GM19240 (cell line): ENCODE data around the gene UBA52.
"Not testable (repeated sequence)": the region's sequence is repeated elsewhere in the genome, so short reads cannot be mapped to it uniquely, and the experiment has no call there.

Experiments used
- DNase-seq: peaks from one replicate; pipeline ENCODE4 v3.0.0; 2011; ENCODE audit warnings: low spot score; ENCODE audit not compliant: insufficient read length

The UBA52 gene

DNA sequence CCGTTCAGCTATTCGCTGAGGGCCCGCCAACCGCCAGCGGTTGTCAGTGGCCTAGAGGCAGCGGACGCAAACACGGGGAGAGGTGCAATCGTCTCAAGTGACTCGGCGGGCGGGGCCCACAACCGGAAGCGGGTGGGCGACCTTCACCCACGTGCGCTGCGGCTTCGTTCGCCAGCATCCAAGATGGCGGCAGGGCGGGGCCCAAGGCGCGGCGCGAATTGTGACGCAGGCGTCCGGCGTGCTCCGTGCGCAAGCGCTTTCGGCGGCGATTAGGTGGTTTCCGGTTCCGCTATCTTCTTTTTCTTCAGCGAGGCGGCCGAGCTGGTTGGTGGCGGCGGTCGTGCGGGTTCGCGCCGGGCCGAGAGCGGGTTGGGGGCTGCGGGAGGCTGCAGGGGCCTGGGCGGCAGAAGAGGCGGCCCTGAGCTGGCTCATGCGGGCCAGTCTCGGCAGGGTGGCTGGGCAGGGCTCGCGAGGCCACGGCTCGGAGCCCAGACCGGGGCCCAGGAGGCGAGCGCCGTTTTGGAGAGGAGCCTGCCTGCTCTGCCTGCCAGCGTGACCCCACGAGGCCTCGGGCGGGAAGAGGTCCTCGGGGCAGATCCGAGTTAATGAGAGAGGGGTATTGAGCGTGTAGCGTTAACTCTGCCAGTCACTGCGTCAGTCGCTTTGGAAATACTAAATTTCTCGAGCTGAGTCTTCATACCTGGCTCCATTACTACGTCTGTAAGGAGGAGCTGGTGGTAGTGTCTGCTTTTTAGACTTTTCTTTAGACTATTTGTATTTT is at the start of gene UBA52:
Gene UBA52 (plus strand): TSS at position 294 of the 781 bp plus-strand sequence. CDS start 1,444 bp downstream, outside the sequence.
- DNase-seq = peak; percentile 89

DNA sequence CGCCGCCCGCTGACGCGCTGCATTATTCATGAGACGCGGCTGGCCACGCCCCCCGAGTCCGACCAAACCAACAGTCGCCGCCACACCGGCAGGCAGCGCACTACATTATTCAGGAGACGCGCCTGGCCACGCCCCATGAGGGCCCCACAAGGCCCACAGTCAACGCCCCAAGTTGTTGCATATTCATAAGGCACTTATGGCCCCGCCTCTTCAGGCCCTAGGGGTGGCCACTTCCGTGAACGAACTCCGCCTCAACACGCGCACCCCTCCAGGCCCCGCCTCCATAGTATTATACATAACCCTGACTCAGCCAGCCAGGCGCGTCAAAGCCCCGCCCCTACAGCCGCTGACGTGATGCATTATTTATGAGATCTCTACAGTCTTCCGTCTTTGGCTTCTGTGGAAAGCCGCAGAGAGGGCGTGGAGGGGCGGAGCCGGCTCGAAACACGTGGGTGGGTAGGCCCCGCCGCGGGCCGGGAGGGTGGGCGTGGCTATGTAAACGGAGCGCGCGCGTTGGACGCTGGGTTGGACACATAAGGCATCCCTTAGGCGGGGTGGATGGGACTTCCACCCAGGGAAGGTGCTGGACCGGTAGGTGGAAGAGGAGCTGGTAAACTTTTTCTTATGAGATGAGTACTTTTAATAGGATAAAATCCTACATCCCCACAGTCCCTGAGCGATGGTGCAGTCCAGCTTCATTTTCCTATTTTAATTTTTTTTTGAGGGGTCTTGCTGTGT is 49.4 kb upstream of the UBA52 start:
- peak; percentile 97 for DNase-seq

DNA sequence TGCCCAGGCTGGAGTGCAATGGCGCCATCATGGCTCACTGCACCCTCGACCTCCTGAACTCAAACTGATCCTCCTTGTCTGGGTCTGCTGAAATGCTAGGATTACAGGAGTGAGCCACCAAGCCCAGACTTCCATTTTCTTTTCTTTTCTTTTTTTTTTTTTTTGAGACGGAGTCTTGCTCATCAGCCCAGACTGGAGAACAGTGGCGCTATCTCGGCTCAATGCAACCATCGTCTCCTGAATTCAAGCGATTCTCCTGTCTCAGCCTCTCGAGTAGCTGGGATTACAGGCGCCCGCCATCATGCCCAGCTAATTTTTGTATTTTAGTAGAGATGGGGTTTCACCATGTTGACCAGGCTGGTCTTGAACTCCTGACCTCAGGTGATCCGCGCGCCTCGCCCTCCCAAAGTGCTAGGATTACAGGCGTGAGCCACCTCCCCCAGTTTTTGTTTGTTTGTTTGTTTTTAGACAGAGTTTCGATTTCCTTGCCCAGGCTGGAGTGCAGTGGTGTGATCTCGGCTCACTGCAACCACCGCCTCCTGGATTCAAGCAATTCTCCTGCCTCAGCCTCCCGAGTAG is 48.7 kb upstream of the UBA52 start:
- DNase-seq = not testable (repeated sequence)

DNA sequence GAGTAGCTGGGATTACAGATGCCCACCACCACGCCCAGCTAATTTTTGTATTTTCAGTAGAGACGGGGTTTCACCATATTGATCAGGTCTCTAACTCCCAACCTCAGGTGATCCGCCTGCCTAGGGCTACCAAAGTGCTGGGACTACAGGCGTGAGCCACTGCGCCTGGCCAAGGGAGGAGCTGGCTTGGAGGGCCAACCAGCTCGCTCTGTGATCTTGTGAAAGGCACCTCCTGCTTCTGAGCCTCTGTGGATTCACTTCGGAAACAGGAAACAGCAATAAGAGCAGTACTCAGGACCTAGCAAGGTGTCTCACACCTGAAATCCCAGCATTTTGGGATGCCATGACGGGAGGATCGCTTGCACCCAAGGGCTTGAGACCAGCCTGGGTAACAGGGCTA is 47.8 kb upstream of the UBA52 start:
- no peak for DNase-seq

DNA sequence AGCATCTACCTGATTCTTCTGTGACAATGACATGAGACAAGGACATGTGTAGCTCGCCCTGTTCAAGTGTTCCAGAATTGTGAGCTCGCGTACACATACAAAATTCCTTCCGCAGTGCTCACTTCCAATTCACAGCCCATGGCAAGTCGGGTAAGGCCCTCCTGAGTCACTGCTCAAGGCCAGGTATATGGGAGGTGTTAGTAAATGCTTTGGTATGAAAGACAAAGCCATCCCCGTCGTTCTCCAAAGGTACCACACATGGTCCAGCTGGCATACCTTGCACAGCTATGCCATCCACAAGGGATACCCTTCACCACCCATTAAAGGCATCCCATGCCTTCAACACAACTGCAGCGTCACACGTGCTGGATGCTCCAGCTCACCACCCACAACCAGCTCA is 45.3 kb upstream of the UBA52 start:
- no peak for DNase-seq

DNA sequence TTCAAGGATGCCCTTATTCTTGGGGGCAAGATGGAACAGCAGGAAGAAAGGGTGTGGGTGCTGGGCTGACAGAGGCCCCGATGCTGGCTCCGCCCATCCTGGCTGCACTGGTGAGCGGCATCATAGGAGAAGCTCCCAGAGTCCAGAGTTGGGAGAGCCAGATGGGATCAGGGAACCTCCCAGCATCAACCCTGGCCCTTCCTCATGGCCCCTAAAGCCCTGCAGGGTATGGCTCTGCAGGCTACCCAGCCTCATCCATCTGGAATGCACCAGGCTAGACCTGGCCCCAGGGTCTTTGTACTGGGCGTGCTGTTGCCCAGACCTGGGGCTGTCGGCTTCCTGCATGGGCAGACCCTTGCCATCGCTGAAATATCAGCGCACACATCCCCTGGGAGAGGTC is 41.9 kb upstream of the UBA52 start:
- no peak for DNase-seq

DNA sequence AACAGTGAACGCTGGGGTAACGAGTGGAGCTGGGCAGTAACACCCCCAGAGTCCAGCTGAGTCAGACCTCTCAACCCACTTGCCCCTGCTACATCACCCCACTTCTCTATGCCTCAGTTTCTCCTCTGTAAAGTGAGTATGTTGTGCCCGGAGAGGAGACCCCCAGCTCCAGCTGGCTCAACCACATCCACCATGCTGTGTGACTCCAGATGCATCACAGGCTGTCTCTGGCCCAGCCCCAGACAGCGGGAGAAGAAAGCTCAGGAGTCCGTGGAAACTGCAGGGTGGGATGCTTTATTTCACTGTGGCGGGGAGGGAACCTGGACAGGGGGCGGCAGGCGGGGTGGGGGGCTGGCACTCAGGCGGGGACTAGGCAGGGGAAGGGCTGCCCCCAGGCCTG is 40.2 kb upstream of the UBA52 start:
- DNase-seq = no peak

DNA sequence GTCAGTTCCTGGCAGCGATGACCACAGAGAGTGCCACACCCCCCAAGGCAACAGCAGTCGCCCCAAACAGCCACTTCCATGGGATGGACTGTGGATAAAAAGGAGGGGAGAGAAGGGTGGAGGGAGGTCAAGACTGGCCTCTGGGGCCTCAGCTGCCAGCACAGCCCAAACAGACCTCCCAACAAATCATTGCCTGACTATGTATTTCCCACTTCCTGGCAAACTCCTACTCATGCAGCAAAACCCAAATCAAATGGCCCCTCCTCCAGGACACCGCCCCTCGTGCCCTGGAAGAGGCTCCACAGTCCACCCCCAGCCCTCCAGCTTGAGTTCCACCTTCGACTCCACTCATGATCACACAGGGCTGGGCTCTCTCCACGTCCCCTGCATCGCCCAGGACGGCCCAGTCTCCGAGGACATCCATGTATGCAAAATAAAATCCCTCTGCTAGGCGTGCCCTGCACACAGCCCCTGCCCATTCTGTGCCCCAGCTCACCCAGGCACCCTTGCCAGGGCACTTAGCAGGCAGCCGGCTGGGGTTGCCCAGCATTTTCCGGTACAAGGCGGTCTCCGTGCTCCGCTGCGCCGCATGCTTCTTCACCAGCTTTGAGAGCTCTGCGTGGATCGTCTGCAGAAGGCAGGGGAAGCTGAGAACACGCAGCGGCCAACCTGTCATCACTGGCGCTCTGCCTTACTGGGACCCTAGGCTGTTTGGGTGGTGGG is 39.3 kb upstream of the UBA52 start:
- DNase-seq = no peak

DNA sequence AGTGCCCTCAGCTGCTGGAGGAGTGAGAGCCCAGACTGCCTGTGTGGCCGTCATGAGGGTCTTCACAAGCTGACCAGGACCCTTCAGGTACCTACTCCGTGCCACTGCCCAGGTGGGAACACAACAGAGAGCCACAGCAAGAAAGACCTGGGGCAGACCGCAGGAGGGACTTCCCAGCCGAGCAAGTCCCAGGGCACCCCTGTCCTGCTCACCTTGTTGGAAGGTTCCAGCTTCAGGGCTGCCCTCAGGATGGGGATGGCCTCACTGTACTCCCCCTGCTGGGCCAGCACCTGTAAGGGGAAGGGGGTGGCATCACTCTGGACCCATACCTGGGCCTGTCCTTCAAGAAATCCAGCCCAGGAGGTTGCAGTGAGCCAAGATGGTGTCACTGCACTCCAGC is 38.6 kb upstream of the UBA52 start:
- no peak for DNase-seq

DNA sequence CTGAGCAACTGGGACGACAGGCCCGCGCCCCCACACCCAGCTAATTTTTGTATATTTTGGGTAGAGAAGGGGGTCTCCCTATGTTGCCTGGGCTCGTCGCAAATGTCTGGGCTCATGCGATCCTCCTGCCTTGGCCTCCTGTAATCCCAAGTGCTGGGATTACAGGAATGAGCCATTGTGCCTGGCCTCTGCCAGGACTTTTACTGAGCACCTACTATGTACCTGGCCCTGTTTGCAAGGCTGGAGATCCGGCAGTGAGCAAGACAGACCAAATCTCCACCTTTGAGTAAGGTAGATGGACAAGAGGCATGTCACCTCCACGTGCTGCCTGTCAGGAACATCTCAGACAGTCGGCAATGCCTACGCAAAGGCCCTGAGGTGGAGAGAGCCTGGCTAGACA is 35.2 kb upstream of the UBA52 start:
- DNase-seq = no peak

DNA sequence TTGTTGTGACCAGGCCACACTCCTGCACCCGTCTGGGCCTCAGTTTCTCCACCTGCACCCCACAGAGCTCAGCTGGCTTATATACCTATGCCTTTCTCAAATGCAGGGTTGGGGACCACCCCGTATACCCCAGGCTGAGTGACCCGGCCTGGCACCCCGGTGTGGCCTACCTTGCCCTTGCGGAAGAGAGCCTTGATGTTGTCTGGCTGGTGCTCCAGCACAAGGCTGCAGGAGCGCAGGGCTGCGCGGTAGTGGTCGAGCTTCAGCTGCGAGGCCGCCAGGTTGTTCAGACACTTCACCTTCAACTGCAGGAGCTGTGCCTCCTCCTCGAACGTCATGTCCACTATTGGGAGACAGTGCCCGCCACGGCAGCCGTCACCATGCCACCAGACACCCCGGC is 34.2 kb upstream of the UBA52 start:
- DNase-seq = no peak

DNA sequence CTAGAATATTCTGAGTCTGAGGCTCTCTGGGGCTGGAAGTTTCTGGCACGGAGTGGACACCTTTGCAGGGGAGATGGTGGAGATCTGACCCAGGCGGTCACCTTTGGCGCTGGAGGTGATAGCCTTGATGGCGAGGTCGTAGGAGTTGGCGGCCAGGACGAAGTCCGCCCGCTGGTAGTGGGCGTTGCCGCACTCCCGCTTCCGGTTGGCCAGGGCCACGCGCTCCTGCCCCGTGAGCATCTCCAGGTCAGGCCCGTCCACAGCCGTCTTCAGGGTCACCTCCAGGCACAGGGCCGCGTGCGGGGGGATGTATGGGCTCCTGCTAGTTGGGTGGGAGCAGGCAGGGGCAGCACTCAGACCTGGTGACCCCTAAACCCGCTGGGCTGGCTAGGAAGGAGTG is 33.5 kb upstream of the UBA52 start:
- no peak for DNase-seq

DNA sequence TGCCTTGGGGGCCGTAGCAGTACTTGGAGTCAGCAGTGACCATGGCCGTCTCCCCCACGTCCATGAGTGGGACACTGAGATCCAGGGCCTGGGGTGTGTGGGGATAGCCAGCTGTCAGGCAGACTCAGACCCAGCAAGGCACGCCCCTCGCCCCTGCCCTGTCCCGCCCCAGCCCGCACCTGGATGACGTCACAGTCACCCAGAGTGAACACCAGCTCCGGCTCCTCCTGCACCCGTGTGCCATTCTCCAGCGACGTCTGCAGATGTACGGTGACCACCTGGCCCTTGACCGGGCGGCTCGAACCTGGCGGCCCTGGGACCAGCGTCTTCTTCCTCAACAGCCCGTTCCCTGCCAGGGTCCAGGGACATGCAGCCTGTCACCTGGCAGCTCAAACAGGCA is 32.3 kb upstream of the UBA52 start:
- no peak for DNase-seq

DNA sequence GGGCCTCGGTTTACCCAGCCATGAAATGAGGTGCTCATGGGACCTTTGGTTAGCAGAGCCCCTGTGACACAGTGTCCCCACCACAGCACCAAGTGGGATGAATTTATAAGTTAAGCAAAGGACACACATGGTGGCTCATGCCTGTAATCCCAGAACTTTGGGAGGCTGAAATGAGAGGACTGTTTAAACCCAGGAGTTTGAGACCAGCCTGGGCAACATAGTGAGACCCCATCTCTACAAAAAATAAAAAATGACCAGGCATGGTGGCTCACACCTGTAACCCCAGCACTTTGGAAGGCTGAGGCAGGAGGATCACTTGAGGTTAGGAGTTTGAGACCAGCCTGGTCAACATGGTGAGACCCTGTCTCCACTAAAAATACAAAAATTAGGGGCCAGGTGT is 31.5 kb upstream of the UBA52 start:
- DNase-seq = not testable (repeated sequence)

DNA sequence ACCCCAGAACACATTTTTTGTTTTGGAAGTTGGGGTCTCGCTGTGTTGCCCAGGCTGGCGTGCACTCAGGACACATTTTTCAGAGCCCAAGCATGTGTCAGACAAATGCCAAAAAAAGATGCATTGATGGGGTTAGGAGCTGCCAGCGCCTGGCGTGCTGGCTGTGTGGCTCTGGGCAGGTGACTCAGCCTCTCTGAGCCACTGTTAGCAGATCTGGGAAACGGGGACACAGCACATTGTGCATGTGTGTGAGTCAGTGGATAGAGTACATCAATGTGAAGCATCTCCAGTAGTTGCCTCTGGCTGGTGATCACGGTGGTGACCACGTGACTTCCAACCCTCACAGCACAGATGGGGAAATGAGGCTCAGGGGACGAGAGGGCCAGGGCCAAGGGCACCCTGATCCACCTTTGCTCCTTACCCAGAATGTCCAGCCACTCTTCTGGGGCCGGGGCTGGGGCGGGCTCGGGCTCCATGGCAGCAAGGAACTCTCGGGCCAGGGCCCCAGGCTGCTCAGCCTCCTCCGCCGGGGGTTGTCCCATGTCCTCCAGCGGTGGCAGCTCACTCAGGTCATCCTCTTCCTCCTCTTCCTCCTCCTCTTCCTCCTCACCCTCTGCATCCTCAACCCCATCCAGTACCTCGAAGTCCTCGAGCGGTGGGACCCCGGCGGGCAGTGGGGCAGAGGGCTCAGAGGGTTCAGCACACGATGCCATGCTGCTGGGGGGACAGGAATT is 30.2 kb upstream of the UBA52 start:
- no peak for DNase-seq

DNA sequence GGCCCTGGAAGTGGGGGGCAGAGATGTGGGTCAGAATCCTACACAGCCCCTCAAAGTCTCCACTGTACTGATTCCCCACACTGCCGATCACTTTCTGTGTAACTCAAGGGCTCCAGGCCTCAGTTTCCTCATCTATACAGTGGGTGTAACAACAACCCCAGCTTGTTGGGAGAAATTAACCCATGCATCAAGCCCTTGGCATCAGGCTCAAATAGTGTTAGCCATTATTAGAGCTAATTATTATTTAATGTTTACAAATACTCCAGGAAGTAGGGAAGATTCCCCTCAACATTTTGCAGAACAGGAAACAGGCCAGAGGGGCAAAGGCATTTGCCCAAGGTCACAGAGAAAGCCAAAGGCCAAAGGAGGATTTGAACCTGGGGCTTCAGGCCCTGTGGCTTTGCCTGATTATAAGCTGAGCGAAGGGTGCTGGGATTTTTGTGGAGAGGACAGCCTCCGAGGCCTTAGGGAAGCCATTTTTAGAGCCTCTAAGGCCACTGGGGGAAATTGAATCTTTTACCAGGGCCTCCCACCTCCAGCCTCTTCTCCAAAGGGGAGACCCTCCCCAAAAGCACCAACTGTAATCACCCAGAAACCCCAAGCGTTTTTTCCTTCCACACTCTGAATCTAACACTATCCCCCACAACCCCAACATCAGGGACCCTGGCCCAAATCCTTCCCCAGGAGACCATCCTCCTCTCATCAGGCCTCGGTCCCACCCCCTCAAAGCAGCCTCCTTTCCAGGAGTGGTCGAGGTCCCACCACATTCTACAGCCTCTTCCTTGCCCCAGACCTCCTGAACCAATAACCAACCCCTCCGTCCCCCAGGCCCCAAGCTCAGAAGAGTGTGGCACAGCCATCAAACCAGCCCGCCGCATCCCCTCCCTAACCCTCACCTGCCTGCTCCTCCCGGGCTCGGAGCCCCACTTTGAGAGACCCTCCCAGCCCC is 29.4 kb upstream of the UBA52 start:
- DNase-seq = no peak

DNA sequence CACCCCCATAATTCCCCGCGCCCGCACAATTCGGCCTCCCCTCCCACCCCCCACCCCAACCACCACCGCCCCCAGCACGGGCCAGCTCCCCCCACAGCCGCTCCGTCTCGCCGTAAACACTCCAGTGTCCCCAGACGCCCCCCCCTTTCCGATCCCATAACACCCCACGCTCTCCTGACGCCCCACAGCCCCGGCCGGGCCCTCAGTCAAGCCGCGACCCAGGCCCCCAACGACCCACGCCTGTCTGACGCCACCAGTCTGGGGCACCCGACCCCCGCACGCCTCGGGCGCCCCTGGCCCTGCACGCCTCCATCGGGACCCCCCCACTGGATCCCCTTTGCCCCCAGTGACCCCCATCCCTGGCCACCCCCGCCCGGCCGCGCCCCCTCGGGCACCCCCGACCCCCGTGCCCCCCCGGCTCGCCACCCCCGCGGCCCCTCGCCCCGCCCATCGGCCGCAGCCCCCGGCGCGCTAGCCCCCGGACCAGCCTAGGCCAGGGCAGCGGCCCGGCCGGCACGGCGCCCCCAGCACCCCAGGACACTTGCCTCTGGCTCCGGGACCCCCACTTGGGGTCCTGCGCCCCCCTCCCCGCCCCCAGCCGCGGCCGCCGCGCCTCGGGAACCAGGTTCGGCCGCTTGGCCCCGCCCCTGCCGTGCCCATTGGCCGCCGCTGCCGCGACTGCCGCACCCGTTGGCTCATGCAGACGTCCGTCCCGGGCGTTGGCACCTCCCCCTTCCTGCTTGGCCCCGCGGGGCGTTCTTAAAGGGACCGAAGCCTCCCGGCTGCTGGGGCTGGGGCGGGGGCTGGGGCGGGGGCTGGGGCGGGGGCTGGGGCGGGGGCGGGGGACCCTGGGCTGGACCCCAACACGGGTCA is 28.5 kb upstream of the UBA52 start, which contains the start of gene FKBP8:
Gene FKBP8 (minus strand): TSS at position 633 of the 873 bp plus-strand sequence. CDS start 1,603 bp downstream, outside the sequence.
- DNase-seq = peak; percentile 98

DNA sequence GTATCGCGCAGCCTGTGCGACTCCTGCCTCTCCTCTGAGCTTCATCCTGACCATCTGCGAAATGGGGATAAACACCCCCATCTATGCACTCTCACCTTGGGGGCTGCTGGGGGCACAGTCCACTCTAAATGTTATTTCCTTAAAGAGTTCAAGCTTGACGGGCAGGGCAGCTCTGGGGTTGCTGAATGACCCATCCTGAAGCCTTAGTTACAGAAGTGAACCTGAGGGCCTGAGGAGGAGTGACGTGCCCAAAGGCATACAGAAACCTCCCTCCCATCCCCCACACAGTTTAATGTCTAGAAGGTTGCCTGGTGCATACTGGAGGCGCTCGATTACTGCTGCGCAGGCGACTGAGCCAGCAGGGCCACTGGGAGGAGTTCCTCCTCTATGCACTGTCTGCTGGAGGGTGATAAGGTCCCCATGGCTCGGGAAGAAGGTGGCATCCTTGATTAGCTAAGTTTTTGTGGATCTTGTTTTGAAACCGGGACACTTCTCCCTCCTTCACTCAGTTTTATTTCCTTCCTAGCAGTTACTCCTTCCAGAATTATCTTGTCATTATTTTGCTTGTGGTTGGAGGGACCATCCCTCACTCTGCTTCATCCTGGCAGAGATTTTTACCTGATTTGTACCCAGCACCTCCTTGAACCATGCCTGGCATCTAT is 27.7 kb upstream of the UBA52 start:
- DNase-seq = peak; percentile 85
